ENCODE results near the gene SCN9A.
A peak's percentile ranks its signal among the peaks of the same experiment; 100 is the strongest.
"Not testable (repeated sequence)": the region's sequence is repeated elsewhere in the genome, so short reads cannot be mapped to it uniquely, and the experiment has no call there.

SCN9A gene

GRCh38 chr2:166373951-166374350, 1.8 kb downstream of the SCN9A start:
- DNase-seq, result peak; percentile 48

- DNase-seq, result no peak
These were observed 2.2 kb downstream of the SCN9A start for GRCh38 chr2:166373539-166373938.

DNA sequence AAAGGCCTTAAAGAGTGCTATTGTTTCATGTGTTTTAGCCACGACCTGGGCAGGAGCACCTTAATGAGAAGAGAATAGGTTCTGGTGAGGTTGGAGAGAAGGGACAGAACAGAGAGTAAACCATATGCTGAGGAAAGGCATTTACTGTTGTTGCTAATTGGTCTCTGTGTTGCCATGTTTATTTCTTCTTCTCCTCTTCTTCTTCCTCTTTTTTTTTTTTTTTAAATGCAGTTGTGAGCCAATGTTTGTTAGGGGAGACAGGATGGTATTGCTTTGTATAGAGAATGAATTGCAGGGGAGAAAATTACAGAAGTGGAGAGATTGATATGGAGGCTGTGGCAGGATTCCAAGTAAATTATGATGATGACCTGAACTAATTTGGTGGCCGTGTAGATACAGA, 2.6 kb downstream of the SCN9A start:
- no peak for DNase-seq

DNA sequence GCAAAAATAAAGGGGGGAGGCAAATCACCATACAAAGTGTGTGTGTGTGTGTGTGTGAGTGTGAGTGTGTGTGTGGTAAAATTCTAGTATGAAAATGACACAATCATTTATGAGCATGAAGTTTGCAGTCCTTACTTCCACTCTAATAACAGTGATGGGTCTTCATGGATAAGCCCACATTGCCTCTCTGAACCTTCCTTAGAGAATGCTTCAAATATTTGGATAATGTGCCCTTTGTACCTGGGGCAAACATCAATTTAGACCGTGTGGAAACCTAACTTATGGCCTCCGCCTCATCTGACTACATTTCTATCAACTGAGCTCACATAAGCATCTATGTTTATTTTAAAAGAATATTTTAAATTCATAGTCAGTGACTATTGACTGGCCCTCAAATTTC, 3.7 kb downstream of the SCN9A start:
- DNase-seq, result no peak

- no peak for DNase-seq
These were observed 9.8 kb downstream of the SCN9A start for GRCh38 chr2:166365803-166366420.

GRCh38 chr2:166365239-166365638, 10.5 kb downstream of the SCN9A start:
- no peak for DNase-seq

GRCh38 chr2:166364476-166365161, 11.1 kb downstream of the SCN9A start:
- no peak for DNase-seq

DNA sequence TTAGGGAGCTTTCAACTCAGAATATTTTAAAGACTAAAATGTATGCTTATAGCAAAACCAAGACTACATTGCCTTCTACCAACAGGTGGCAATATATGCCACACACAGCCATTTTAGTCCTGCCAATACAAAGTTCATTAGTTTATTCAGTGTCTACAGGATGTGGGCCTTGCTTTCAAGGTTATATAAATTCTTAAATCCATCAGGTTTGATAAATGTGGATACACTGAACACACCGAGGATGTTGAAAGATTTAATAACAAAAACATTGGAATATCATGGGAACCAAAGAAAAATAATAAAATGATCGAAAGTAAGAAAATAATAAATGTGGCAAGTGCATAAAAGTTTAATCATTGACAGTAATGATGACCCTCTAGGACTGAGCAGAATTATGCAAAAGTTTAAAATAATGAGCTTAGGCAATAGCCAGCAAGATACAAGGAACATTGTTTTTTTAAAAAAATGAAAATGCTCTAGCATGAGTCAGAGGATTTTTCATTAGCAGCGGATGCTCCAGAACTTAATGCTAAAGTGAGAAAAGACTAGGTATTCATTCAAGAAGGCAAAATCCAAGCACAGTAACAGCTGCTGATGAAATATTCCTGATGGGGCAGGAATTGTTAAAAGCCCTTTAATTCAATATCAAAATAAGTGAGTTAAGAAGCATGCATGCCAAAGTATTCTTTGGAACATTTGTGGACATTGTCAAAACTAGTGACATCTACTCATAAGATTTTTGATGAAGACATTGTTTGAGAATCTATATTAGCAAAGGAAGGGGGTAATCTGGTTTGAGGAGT, 14.2 kb downstream of the SCN9A start:
- no peak for DNase-seq

DNA sequence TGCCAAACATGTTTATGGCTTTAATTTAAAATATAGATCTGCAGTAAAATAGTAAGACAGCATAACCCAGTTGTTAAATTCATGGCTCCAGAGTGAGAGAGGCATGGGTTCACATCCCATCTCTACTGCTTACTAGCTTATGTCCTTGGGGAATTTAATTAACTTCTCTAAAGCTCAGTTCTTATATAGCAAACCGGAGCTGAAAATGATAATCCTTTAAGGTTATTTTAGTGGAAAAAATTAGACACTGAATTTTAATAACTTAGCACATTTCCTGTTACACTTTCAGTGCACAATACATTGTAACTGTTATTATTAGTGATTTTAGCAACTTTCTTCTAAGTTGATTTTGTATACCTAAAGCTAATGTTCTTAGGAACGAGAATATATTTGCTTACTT, 14.8 kb downstream of the SCN9A start:
- no peak for DNase-seq

DNA sequence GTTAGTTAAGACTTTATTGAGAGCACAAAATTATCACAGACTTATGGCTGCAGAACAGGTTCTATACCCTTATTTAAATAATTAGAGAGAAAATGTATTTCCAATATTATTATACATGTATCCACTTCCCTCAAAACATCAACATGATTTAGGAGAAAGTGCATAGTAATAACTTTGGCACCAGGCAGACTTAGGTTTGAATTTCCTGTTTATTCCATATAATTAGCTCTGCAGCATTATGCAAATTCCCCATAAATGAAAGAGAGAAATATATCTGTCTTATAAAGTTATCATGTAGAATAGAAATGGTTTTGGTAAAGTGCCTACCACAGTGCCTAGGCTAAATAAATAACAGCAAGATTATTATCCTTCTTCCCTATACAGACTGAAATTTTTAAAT, 15.3 kb downstream of the SCN9A start:
- no peak for DNase-seq

GRCh38 chr2:166357950-166358321, 17.8 kb downstream of the SCN9A start:
- not testable (repeated sequence) for DNase-seq

DNA sequence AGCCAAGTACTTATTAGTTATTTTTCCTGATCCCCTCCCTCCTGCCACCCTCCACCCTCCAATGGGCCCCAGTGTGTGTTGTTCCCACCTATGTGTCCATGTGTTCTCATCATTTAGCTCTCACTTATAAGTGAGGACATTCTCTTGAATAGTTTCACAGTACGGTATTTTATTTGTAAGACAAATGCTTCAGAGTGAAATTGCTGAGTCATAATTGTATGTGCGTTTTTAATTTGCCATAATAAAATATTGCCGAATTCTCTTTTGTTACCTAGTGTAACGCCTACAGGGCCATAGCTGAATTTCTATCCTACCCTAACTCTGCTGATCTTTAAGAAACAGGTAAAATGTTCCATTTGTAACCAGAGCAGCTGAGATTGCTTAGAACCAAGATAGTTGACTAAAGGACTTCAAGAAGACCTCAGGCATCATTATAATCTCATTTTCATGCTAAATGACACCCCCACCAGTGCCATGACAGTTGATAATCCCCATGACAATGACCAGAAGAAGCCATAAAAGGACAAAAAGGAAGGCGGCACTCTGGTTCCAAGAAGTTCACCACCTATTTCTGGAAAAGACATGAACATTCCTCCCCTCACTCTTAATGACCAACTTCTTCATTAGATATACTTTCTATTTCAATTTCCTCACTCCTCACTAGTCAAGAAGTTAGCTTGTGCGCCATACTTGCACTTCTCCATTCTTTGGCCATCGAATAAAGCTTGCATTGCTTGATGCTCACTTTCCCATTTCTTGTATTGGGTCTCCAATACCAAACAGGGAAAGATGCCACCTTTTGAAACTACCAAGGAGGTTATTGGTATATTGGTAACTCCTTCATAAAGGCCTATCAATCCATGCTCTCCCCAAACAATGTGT, 18.4 kb downstream of the SCN9A start:
- no peak for DNase-seq

DNA sequence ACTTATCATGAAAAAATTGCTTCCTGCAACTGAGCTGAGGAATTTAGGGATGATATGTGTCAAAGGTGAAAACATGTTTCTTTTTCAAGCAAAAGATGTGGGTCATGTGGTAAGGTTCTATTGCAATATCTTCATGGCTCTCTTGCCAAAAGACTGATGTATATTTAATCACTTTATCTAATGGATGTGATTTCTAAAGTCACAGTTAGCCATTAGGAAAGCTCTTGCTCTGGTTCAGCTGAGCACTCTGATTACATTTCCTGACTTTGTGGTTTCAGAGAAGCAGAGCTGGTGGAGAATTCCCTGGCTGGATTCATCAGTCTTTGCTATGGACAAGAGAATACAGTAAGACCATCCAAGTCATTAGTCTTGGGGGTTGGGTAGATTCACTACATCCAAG, 24.4 kb downstream of the SCN9A start:
- DNase-seq, result no peak

DNA sequence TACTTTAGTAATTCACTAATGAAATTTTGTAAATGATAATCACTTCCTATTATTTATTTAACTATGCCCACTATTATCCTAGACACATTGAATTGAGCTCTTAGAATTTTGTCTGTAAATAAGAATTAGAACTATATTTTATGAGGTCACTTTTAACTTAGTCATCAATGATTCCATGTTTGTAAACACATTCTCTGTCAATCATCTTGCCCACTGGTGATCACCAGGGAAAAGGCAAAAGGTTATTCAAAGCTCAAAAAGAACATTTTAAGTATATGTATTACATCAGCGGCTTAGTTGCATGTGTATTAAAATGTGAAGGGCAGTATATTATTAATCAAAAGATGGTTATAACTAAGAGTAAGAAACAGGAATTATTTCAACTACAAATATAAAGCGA, 25.2 kb downstream of the SCN9A start:
- no peak for DNase-seq

- no peak for DNase-seq
These were observed 31.2 kb downstream of the SCN9A start for GRCh38 chr2:166344286-166345113.

DNA sequence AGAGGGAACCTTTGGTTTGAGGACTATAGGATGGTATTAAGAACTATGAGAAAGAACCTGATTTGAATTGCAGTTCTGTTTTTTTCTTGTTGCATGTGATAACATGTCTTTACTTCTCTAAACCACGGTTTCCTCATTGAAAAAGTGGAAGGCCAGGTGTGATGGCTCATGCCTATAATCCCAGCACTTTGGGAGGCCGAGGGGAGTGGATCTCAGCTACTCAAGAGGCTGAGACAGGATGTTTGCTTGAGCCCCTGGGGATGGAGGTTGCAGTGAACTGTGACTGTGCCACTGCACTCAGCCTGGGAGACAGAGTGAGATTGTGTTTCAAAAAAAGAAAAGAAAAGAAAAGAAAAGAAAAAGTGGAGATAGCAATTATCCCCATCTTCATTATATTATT, 32.3 kb downstream of the SCN9A start:
- DNase-seq, result no peak

DNA sequence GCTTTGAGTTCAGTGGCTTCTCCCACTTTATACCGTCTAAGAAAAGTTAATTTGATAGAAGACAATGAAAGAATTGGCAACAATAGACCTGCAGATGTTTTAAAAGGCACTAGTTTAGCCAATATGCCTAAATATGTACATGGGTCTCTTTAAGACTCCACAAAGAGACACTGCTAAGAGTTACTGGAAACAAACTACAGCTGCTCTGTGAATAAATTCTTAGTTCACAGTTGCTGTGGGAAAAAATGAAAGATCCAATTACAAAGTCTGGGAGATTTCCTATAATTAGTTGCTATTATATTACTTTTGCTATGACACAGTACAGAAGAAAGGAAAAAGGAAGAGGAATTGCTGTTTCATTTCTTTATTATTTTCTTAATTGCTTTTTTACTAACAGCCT, 34.3 kb downstream of the SCN9A start:
- no peak for DNase-seq

GRCh38 chr2:166338831-166339339, 36.9 kb downstream of the SCN9A start:
- DNase-seq, result no peak

GRCh38 chr2:166337932-166338331, 37.8 kb downstream of the SCN9A start:
- no peak for DNase-seq

DNA sequence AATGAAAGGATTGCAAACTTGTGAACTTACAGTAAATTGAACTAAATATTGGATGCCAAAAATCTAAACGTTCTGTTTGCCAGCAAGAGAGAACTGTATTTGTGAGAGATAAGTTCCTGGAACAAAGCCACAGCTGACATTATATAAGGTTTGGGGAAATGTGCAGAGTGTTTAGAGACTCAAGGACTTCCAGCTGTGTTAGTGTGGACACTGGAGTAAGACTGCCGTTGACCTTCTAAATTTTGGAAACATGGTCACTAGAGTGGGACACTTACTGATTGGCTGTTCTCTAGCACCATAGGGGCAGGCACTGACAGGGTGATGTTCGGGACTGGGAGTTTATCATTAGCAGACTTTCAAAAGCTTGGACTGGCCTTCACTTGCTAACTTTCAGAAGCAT, 40.5 kb downstream of the SCN9A start:
- DNase-seq, result no peak

GRCh38 chr2:166334805-166335204, 40.9 kb downstream of the SCN9A start:
- DNase-seq, result no peak

GRCh38 chr2:166333801-166334200, 41.9 kb downstream of the SCN9A start:
- DNase-seq, result no peak
